HG02763 (cell line): ENCODE results near the gene RNF144B.
"Not testable (repeated sequence)": the region's sequence is repeated elsewhere in the genome, so short reads cannot be mapped to it uniquely, and the experiment has no call there.

Source experiments
- ATAC-seq: cut with Tn5 transposase; IDR thresholded peaks from one replicate; pipeline ENCODE4 v1.9.1; 2021; ENCODE audit warnings: mild to moderate bottlenecking, moderate library complexity; ENCODE audit not compliant: unreplicated experiment

The RNF144B gene

DNA sequence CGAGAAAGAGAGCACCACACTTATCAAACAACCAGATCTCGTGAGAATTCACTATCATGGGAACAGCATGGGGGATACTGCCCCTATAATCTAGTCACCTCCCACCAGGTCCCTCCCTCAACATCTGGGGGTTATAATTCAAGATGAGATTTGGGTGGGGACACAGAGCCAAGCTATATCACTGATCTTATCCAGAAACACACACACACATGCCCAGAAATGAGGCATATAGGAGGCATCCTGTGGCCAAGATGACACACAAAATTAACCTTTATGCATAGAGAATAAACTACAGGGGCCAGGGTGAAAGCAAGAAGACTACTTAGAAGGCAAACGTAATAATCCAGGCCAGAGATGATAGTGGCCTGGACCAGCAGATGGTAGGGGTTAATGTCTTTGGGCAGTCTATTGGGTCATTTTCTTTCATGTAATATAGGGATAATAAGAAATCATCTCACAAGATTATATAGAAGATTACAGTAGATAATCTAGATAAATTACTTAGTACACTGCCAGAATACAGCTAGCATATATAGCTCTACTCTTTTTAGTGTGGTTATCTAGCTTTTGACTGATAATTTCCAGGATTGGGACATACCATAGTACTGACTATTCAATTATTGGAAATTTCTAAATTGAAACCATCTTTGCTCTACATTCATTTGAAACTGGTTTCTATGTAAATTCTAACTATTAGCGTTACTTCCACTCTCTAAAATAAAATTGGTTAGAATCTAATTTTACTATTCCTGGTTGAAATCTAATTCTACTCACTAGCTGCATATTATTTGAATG, 20.0 kb downstream of the RNF144B start:
- ATAC-seq = no peak

DNA sequence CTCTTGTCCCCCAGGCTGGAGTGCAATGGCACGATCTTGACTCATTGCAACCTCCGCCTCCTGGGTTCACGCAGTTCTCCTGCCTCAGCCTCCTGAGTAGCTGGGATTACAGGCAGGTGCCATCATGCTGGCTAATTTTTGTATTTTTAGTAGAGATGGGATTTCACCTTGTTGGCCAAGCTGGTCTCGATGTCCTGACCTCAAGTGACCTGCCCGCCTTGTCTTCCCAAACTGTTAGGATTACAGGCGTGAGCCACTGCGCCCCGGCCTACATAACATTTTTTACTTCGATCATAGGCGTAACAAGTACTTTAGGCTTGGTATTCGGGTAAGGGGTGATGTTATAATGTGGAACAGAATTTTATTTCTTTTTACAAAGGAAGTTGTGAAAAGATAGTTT, 22.5 kb downstream of the RNF144B start:
- ATAC-seq = not testable (repeated sequence)

DNA sequence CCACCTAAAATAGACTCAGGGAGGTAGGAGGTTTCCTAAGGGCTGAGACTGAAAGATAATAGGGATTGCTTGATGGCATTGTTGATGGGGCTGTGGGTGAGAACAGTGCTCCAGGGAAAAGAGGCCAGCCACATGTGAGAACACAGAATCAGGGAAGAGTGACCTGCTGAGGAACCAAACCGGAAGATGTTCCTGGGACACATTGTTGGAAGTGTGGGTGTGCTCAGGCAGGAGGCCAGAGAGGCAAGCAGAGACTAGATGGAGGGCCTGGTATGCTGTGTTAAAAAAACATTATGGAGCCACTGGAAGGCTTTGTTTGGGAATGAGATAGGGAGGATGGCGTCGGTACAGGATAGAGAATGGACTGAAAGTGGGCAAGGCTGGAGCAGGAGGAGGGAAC, 23.3 kb downstream of the RNF144B start:
- ATAC-seq = no peak

DNA sequence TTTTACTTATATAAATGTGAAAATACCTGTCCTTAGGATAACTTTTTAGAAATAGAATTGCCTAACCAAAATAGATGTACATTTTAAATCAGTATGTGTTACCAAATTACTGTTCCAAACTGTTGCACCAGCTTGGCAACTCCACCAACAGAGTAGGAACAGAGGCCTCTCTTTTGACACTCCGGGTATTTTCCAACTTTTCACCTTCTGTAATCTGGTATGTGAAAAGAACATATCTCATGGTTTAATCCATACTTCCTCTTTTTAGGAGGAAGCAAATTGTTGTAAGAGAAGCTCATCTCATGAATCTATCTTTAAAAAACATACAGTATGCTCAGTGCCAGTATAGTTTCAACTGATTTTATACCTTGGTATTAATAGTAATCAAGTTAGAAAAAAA, 24.9 kb downstream of the RNF144B start:
- ATAC-seq = no peak

DNA sequence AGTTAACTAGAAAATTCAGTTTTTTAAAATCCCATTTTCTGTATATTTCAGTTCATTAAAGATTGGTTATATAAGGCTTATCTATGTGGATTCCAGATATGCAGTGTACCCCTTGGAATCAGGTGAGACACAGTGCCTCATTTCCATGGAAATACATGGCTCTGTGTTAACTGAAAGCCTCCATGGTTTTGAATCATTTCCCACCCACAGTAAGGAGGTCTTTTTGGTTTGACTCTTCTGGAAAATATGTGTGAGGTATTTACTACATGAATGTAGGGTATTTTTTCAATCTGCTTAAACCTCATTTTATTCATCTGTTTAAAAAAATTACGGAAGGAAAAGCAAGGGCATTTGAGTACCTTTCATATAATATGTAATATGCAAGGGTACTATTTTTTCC, 25.5 kb downstream of the RNF144B start:
- no peak for ATAC-seq

DNA sequence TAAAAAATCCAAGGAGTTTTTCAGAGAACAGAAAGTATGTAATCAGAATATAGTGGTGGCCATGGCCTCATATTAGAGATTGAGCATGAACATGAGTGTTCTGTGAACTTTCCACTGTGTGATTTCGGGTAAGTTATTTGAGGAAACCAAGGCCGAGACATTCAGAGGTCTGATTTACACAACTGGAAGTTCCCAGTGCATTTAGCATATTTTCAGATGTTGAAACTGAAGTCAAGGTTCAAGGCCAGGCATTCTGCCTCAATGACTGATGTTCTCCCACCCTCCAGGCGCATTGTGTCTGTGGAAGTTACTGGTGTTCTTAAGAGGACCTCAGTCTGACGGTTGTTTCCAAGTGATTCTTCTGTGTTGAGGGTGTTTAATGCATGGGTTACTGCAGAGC, 26.2 kb downstream of the RNF144B start:
- no peak for ATAC-seq

DNA sequence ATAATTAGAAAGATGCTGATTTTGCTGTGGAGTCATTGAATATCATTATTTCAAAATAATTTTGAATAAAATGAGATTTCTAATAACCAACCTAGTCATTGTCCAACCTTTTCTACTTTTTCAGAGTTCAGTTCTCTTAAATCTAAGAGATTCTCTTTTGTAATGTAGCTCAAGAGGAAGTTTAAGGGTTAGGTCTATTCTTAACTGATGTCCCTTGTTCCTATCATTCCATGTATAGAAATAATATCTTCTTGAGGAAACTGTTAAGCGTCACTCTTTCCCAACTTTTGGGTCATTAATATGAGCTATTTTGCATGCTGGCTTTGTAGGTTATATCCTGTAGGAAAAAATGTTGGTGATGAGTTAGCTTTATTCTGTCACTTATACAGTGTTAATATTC, 27.0 kb downstream of the RNF144B start:
- ATAC-seq = no peak

DNA sequence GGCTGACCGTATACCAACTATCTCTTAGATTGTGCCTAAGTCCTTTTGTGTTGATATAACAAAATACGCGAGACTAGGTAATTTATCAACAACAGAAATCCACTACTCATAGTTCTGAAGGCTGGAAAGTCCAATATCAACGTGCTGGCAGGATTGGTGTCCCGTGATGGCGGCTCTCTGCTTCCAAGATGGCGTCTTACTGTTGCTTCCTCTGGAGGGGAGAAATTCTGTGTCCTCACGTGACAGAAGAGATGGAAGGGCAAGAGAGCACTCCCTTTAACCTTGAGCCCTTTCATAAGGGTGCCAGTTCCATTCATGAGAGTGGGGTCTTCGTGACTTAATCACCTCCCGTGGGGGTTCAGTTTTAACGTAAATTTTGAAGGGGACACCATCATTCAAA, 28.1 kb downstream of the RNF144B start:
- ATAC-seq = no peak

DNA sequence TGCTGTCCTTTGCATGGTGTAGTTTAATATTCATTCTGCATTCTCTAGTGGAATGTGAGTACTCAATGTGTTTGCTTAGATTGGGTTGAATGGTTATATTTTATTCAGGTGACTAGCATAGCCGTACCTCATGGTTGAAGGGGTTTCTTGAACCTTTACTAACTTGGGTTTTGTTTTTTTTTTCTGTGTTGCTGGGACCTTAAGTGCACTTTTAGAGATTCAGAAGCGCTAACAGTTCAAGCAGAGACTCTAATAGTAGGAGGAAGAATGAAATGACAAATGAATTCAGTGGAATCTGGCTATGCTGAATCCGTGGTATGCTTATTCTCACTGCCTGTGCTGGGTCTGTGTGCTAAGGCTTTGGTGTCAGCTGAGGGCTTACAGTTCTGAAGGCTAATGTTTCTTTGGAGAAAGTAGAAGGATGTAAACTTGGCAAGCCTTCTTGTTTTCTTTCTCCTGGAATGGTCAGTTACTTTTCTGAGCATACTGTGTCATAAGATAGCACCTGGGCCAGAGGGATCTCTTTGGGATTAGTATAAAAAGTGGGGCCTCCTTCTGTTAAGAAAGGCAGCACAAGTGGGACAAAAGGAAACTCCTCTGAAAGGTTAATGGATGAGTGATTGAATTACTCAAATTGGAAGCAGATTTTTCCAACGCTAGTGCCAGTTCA, 28.7 kb downstream of the RNF144B start:
- no peak for ATAC-seq

DNA sequence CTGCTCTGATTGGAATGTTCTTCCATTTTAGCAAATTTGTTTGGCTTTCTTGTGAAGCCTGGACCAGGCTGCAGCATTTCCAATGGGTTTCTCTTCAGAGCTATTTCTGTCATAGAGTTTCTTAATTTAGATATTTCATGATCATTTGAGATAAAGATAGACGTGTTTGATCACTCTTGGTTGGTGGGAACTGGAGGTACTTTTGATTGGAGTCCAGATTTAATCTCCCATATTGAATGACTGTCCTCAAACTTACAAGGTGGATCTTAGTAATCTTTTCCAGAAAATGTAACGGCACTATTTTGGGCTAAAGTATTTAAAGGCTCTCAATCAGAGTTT, 29.2 kb downstream of the RNF144B start:
- ATAC-seq = no peak

DNA sequence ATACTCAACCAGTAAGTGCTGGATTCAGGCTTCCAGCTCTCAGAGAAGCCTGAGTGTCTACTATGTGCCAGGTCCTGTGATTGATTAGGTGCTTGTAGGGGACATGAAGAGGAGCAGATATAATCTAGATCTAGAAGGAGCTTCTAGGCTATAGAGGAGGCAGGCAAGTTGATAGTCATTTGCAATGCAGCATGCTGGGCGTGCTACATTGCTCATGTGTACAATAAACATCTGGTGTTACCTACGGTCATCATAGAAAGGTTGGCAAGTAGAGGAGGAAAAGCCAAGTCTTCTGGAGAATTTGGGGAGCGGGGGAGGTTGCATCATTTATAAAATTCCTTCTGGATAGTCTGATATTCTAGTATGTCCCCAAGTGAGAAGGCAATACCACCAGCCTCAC, 33.2 kb downstream of the RNF144B start:
- ATAC-seq = no peak

DNA sequence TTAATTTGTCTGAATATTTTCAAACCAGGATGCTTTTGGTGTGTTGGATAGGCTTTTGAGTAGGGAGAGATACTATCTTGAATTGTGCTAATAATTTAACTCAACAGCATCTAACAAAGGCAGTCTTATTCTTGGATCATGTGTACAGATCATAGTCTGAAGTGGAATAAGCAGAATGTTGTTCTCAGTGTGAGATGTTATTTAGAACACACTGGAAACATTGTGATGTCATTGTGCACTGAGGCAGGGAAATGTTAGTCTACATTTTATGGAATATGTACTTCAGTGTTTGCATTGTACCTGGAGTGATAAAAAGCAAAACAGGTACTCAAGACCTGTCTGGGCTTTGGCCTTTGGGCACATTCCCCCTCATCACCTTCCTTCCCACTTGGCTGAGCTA, 35.0 kb downstream of the RNF144B start:
- no peak for ATAC-seq

DNA sequence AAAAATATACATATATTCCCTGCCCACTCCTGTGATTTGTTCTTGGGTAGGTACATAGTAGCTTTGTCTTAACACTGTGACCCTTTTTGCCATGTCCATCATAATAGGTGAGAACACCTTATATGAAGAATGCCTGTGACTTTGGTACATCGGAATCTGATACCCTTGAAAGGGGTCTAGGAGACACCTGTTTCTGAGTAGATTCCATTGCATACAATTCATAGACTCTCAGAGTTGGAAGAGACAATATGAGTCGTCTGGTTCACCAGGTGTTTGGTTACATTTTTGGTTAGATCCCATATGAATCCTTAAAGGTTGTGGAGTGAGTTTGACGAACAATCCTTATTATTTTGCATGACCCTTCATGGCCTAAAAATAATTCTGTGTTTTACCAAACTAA, 36.3 kb downstream of the RNF144B start:
- no peak for ATAC-seq

DNA sequence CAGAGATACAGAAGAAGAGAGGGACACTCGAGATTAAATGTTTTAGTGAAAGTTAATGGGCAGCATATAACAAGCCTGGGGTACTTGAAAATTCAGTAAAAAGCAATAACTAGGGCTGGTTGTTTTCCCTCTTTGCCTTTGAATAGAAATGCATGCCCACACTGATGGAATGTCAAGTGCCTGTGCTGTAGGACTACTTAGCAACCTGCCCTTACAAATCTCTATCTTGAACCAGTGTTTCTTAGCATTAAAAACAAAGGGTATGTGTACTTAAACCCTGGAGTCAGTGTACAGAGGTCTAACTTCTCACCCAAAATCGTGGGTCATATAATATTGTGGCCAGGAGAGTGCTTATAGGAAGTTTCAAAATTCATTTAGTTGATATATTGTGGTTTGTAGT, 37.1 kb downstream of the RNF144B start:
- ATAC-seq = no peak

DNA sequence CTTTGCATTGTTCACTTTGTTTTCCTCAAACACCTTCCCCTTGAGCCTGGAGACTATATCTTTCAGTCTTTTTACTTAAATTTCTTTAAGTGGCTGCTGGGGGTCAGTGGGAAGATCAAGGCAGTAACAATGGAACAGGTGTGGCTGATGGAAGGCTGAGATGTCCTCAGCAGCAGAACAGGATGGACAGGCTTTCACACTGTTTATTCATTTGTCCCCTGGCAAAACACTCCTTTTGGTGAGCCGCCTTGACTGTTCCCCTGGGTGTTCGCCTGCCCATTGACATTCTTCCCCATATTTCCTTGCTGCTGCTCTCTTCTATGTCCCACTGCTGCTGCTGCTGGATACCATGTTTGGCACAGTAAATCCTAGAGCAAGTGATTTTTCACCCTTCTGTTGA, 38.1 kb downstream of the RNF144B start:
- ATAC-seq = no peak

DNA sequence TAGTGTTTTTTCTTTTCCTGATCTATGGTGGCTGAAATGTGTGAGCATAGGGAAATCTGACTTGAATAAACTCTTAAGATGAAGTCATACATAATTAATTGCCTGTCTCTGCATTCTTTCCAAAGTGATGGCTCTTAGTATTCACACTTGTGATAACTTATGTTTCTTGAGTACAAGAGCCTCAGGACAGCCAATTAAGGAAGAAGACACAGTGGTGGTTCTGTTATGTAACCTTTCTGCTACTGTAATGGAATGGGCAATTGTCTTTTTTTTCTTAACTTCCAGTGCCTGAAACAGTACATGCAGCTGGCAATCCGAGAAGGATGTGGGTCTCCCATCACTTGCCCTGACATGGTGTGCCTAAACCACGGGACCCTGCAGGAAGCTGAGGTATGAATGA, 40.1 kb downstream of the RNF144B start:
- no peak for ATAC-seq

DNA sequence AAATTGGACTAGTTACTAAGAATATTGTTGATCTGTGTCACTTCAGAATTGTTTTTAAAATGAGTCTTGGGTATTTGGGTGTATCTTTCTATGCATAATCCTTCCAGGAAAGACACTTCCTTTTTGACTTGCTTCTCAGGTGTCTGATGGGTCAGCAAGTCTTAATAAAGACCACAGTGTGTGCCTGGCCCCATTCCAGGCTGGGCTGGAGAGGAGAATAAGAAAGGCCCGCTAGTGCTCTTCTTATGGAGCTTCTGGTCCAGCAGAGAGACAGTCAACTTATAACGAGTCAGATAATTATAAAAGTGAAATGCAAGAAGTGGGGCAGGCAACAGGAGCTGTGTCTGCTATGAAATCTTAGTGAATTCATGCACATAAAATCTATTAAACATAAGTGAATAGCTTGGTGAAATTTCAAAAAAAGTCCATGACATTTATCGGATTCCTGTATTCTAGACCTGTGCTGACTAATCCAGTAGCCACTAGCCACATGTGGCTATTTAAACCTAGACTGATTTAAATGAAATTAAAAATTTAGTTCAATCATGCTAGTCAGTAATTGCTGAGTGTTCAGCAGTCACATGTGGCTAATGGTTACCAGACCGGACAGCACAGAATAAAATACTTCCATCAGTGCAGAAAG, 42.6 kb downstream of the RNF144B start:
- no peak for ATAC-seq

DNA sequence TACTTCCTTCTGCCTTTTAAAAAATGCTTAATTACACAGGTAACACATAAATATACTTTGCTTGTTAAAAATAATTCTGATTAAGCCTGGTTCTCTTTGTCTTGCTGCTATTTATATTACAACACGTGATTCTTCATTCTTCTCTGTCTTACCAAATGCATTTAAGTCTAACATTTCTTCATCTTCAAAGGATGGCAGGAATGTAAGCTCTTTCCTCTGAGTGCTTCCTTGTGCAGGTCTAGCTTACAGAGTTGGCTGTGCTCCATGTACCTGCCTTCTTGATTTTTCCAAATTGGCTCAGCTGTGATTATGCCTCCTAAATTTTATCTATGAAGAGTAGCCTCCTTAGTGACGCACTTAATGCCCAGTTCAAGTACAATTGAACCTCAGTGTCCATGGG, 44.4 kb downstream of the RNF144B start:
- no peak for ATAC-seq

DNA sequence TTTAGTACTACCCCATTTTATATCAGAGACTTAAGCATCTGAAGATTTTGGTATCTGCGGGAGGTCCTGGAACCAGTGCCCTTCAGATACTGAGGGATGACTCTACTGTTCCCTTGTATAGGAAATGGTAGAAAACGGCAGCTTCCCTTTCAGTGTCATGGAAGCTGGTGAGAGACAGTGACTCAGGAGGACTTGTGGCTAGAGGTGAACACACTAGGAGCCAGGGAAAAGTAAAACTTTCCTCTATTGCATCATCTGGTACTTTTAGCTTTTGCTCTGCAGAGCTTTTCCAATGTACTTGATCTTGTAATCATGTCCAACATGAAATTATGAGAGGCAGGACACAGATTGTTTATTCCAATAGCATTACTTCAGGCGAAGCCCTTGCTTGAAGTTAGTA, 45.0 kb downstream of the RNF144B start:
- no peak for ATAC-seq

DNA sequence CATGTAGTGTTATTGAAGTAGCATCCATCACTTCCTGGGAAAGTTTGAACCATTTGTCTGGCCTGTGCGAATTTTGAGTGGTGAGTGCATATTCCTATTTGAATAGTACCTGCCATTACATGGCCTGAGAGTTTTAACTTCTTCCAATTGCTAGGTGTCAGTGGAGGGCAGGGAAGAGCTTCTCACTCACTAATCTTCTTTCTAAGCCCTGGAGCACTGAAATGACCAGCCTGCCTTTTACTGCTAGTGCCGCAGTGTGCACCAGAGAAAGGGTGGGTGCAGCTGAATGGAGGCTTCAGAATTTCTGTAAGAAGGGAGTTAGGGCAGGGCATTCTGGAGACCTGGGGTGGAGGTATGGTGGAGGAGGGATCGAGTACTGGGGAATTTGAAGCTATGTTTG, 45.5 kb downstream of the RNF144B start:
- ATAC-seq = no peak

DNA sequence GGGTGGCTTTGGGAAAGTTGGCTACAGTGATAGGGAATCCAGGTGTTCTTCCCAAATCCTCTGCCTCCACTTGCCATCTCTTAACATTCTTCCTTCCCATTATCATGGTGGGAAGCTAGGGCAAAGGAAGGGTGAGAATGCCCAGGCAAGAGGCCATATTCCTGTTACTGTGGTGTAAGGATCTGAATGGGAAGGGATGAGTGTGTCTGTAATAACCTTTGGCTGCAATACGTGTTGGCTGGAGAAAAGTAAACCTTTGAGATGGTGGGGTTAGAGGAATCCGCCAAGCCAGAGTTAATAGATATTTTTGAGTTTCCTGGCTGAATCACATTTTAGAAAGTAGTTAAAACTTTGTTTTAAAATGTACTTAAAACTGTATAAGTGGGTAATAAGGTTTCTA, 45.9 kb downstream of the RNF144B start:
- ATAC-seq = no peak

DNA sequence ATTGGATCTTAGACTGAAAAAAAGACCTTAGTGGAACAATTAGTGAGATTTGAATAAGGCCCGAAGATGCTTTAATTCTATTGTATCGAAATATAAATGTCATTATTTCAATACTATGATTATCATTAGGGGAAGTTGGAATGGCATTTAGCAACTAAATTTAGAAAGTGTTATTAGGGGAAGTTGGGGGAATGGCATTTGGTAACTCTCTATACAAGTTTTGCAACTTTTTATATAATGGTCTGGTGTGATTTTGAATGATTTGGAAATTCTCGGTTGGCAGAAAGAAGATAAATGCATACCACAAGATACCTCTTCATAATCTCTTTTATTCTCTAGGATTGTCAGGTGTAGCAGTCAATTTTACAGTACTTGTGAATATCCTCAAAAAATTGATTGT, 49.2 kb downstream of the RNF144B start:
- ATAC-seq = no peak
